HL-60/S4 (cell line): ENCODE results near the gene CTDSPL2.
"Not testable (repeated sequence)": the region's sequence is repeated elsewhere in the genome, so short reads cannot be mapped to it uniquely, and the experiment has no call there.

Source experiments
- in situ Hi-C: fragments of 300-500 bp; cut with MboI; formaldehyde crosslinking; loops from 2 replicates; pipeline ENCODE4 v1.14.3; 2022; ENCODE audit warnings: low sequenced_read_pairs

Gene CTDSPL2

GRCh38 chr15:44426975-44427755 lies at the start of gene CTDSPL2:
TSS of gene CTDSPL2 (plus strand) at chr15:44427629. CDS start at chr15:44459015, 31,386 bp downstream.
- in situ Hi-C loops = no loop called here

- in situ Hi-C loops = no loop called here
Observed at GRCh38 chr15:44381236-44381635, 46.2 kb upstream of the CTDSPL2 start.

GRCh38 chr15:44385344-44385942 lies 42.0 kb upstream of the CTDSPL2 start:
- in situ Hi-C loops = no loop called here

GRCh38 chr15:44394062-44394461 lies 33.4 kb upstream of the CTDSPL2 start:
- in situ Hi-C loops = no loop called here

GRCh38 chr15:44394562-44394961 lies 32.9 kb upstream of the CTDSPL2 start:
- in situ Hi-C loops = no loop called here

GRCh38 chr15:44397869-44398268 lies 29.6 kb upstream of the CTDSPL2 start:
- in situ Hi-C loops = no loop called here

GRCh38 chr15:44414001-44414400 lies 13.4 kb upstream of the CTDSPL2 start:
- in situ Hi-C loops = no loop called here

GRCh38 chr15:44427756-44428724 lies 611 bp downstream of the CTDSPL2 start:
- in situ Hi-C loops = no loop called here

- in situ Hi-C loops = no loop called here
Observed at GRCh38 chr15:44435893-44436667, 8.7 kb downstream of the CTDSPL2 start.

GRCh38 chr15:44438402-44438801 lies 11.0 kb downstream of the CTDSPL2 start:
- in situ Hi-C loops = no loop called here

GRCh38 chr15:44441095-44441501 lies 13.7 kb downstream of the CTDSPL2 start:
- in situ Hi-C loops = no loop called here

GRCh38 chr15:44443515-44443914 lies 16.1 kb downstream of the CTDSPL2 start:
- in situ Hi-C loops = no loop called here

GRCh38 chr15:44447772-44448376 lies 20.4 kb downstream of the CTDSPL2 start:
- in situ Hi-C loops = no loop called here

GRCh38 chr15:44450172-44450571 lies 22.7 kb downstream of the CTDSPL2 start:
- in situ Hi-C loops = no loop called here

- in situ Hi-C loops = not testable (repeated sequence)
Observed at GRCh38 chr15:44453578-44454283, 26.3 kb downstream of the CTDSPL2 start.

GRCh38 chr15:44458429-44458828 lies 31.0 kb downstream of the CTDSPL2 start:
- in situ Hi-C loops = no loop called here

GRCh38 chr15:44468709-44469385 lies 41.4 kb downstream of the CTDSPL2 start:
- in situ Hi-C loops = no loop called here

GRCh38 chr15:44471885-44472455 lies 44.5 kb downstream of the CTDSPL2 start:
- in situ Hi-C loops = no loop called here

GRCh38 chr15:44479343-44479742 lies 51.9 kb downstream of the CTDSPL2 start:
- in situ Hi-C loops = no loop called here
